Measurements from ENCODE around the gene ECM1.

The ECM1 gene

DNA sequence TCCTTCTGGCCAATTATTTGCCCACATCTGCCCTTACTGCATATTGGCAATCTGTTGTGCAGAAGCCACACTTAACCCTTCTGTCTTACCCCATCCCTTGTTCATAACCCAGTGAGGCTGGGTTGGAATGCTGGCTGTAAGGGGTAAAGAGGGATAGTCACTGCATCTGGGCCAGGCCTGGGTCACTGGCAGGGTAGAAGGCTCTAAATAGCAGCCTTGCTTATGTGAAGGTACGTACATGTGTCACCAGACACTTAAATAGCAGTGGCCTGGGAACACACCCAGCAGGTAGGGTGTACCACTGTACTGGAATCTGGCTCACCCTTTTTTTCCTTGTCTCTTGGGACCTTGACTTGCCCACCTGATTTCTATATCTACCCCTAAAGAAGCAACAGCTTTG is 30.6 kb upstream of the ECM1 start:
- Histone ChIP-seq H3K27me3 (ENCODE audit: control insufficient read depth in 1 of 2, insufficient read depth in 1 of 2, low read length in 2 of 2) (no peaks in the 10 kb centered on the region), H3K4me1 (ENCODE audit: control insufficient read depth, insufficient read depth, low read depth, low read length) (no peaks in the 10 kb centered on the region), H4K91ac (ENCODE audit: low read length) (peak overlapping the region; percentile 97), H3K79me1 (replicated peaks; ENCODE audit: low read length, poor library complexity, severe bottlenecking) (peaks cover 6% of the 10 kb centered on the region), H2AK5ac (ENCODE audit: low read length, severe bottlenecking) (no peak overlapping the region), H2BK12ac (ENCODE audit: low read length in 2 of 2) (peak overlapping the region; percentile 42 to 69), H2BK120ac (ENCODE audit: low read depth, low read length) (peak overlapping the region; percentile 82), H3K23ac (ENCODE audit: low read length in 2 of 2) (no peak overlapping the region), H4K8ac (ENCODE audit: low read length) (peak overlapping the region; percentile 69), H2AFZ (ENCODE audit: low read depth, low read length) (no peak overlapping the region), H3K4ac (ENCODE audit: low read depth in 1 of 2, low read length in 2 of 2) (peak overlapping the region in 1 of 2 experiments; percentile 95), H3K36me3 (ENCODE audit: control insufficient read depth in 1 of 2, insufficient read depth in 2 of 2, low read depth in 1 of 2, low read length in 2 of 2) (peaks cover 10 to 12% of the 10 kb centered on the region in 2 experiments), H3K14ac (ENCODE audit: low read length in 2 of 2) (peak overlapping the region in 1 of 2 experiments; percentile 36), H3K18ac (ENCODE audit: low read depth in 1 of 2, low read length in 2 of 2) (peak overlapping the region; percentile 14 to 98), H3K9me3 (ENCODE audit: control insufficient read depth, low read length) (no peaks in the 10 kb centered on the region), H3K4me3 (ENCODE audit: insufficient read depth in 1 of 2, low read depth in 1 of 2, low read length in 2 of 2) (no peak overlapping the region), H2BK15ac (ENCODE audit: low read depth, poor library complexity, severe bottlenecking) (peak overlapping the region; percentile 82), H3K27ac (ENCODE audit: low read length, poor library complexity, severe bottlenecking) (no peak overlapping the region), H2BK5ac (ENCODE audit: low read depth, low read length, poor library complexity, severe bottlenecking) (no peak overlapping the region), H3K9ac (ENCODE audit: low read length) (no peak overlapping the region), H3K4me2 (ENCODE audit: low read length, poor library complexity, severe bottlenecking) (no peak overlapping the region)
- DNase-seq, result no peak
- WGBS, result 36% methylated on average over 1 of the region's 1 CpG

DNA sequence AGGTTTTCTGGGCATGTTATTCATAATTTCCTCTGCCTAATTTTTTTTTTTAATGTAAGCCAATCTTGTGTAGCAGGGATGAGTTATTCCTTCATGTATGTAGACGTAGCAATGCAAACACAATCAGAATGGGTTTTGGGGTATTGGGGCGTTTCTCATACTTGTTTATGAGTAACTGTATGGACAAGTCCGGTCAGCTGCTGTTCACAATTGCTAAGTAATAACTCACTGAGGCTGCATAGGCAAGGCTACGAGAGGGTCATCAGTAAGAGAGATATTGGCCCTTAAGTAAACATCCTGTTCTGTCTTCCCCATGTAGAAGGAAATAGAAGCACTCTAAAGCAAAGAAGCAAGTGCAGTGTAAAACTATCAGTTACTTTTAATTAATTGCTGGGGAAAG is 30.2 kb upstream of the ECM1 start:
- peaks cover 3% of the 10 kb centered on the region for H3K79me1 ChIP-seq (replicated peaks; ENCODE audit: low read length, poor library complexity, severe bottlenecking)

DNA sequence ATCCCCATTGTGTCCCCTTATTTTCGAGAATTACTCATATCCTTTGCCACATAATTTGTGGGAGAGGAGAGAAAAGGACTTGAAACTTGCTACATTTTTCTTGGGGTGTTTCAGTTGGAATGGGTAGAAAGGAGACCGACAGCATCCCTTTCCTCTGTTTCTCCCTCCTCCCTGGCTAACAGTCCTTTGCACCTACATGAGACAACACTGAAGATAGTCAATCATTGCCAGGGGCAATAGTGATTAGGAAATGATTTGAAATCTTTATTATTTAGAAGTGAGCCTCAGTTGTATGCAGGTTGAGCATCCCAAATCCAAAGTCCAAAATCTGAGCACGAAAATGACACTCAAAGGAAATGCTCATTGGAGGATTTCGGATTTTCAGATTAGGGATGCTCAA is 28.5 kb upstream of the ECM1 start:
- Histone ChIP-seq H3K36me3 (ENCODE audit: control insufficient read depth in 1 of 2, insufficient read depth in 2 of 2, low read depth in 1 of 2, low read length in 2 of 2) (peaks cover under 1 to 2% of the 10 kb centered on the region in 2 experiments), H3K14ac (ENCODE audit: low read length in 2 of 2) (no peak overlapping the region), H2BK5ac (ENCODE audit: low read depth, low read length, poor library complexity, severe bottlenecking) (no peak overlapping the region), H2BK12ac (ENCODE audit: low read length in 2 of 2) (no peak overlapping the region), H3K9ac (ENCODE audit: low read length) (no peak overlapping the region), H3K18ac (ENCODE audit: low read depth in 1 of 2, low read length in 2 of 2) (no peak overlapping the region), H3K4me3 (ENCODE audit: insufficient read depth in 1 of 2, low read depth in 1 of 2, low read length in 2 of 2) (no peak overlapping the region), H3K4ac (ENCODE audit: low read depth in 1 of 2, low read length in 2 of 2) (no peak overlapping the region), H3K27me3 (ENCODE audit: control insufficient read depth in 1 of 2, insufficient read depth in 1 of 2, low read length in 2 of 2) (no peaks in the 10 kb centered on the region), H3K79me1 (replicated peaks; ENCODE audit: low read length, poor library complexity, severe bottlenecking) (no peaks in the 10 kb centered on the region), H2BK120ac (ENCODE audit: low read depth, low read length) (no peak overlapping the region), H3K23ac (ENCODE audit: low read length in 2 of 2) (no peak overlapping the region), H3K27ac (ENCODE audit: low read length, poor library complexity, severe bottlenecking) (no peak overlapping the region), H3K4me1 (ENCODE audit: control insufficient read depth, insufficient read depth, low read depth, low read length) (no peaks in the 10 kb centered on the region), H2AK5ac (ENCODE audit: low read length, severe bottlenecking) (no peak overlapping the region), H4K8ac (ENCODE audit: low read length) (no peak overlapping the region), H3K4me2 (ENCODE audit: low read length, poor library complexity, severe bottlenecking) (no peak overlapping the region), H2AFZ (ENCODE audit: low read depth, low read length) (no peak overlapping the region), H3K9me3 (ENCODE audit: control insufficient read depth, low read length) (no peaks in the 10 kb centered on the region), H4K91ac (ENCODE audit: low read length) (no peak overlapping the region), H2BK15ac (ENCODE audit: low read depth, poor library complexity, severe bottlenecking) (no peak overlapping the region)
- DNase-seq, result no peak
- 100% methylated on average over 1 of the region's 4 CpGs for WGBS

More for the DNA sequence above, 30.2 kb upstream of the ECM1 start:
- Histone ChIP-seq H3K4me2 (ENCODE audit: low read length, poor library complexity, severe bottlenecking) (no peak overlapping the region), H4K91ac (ENCODE audit: low read length) (no peak overlapping the region), H4K8ac (ENCODE audit: low read length) (no peak overlapping the region), H3K4me1 (ENCODE audit: control insufficient read depth, insufficient read depth, low read depth, low read length) (no peaks in the 10 kb centered on the region), H3K14ac (ENCODE audit: low read length in 2 of 2) (no peak overlapping the region), H2AK5ac (ENCODE audit: low read length, severe bottlenecking) (no peak overlapping the region), H3K9ac (ENCODE audit: low read length) (no peak overlapping the region), H3K27me3 (ENCODE audit: control insufficient read depth in 1 of 2, insufficient read depth in 1 of 2, low read length in 2 of 2) (no peaks in the 10 kb centered on the region), H2BK5ac (ENCODE audit: low read depth, low read length, poor library complexity, severe bottlenecking) (no peak overlapping the region), H2AFZ (ENCODE audit: low read depth, low read length) (no peak overlapping the region), H3K23ac (ENCODE audit: low read length in 2 of 2) (no peak overlapping the region), H3K4ac (ENCODE audit: low read depth in 1 of 2, low read length in 2 of 2) (no peak overlapping the region), H2BK12ac (ENCODE audit: low read length in 2 of 2) (no peak overlapping the region), H2BK120ac (ENCODE audit: low read depth, low read length) (peak overlapping the region; percentile 82), H3K36me3 (ENCODE audit: control insufficient read depth in 1 of 2, insufficient read depth in 2 of 2, low read depth in 1 of 2, low read length in 2 of 2) (peaks cover 6 to 9% of the 10 kb centered on the region in 2 experiments), H3K4me3 (ENCODE audit: insufficient read depth in 1 of 2, low read depth in 1 of 2, low read length in 2 of 2) (no peak overlapping the region), H2BK15ac (ENCODE audit: low read depth, poor library complexity, severe bottlenecking) (no peak overlapping the region), H3K27ac (ENCODE audit: low read length, poor library complexity, severe bottlenecking) (no peak overlapping the region), H3K9me3 (ENCODE audit: control insufficient read depth, low read length) (no peaks in the 10 kb centered on the region), H3K18ac (ENCODE audit: low read depth in 1 of 2, low read length in 2 of 2) (no peak overlapping the region)
- 4% methylated on average over 4 of the region's 4 CpGs for WGBS
- peak; percentile 73 for DNase-seq

GRCh38 chr1:150479927-150480352 is 28.0 kb upstream of the ECM1 start:
- Histone ChIP-seq H3K4me1 (ENCODE audit: control insufficient read depth, insufficient read depth, low read depth, low read length) (no peaks in the 10 kb centered on the region), H3K27me3 (ENCODE audit: control insufficient read depth in 1 of 2, insufficient read depth in 1 of 2, low read length in 2 of 2) (no peaks in the 10 kb centered on the region)
- WGBS, result no CpG with 5 or more reads among the region's 2 CpGs

More at GRCh38 chr1:150479927-150480352, 28.0 kb upstream of the ECM1 start:
- no peaks in the 10 kb centered on the region for H3K79me1 ChIP-seq (replicated peaks; ENCODE audit: low read length, poor library complexity, severe bottlenecking)
- H2BK120ac ChIP-seq (ENCODE audit: low read depth, low read length), result no peak overlapping the region
- H4K91ac ChIP-seq (ENCODE audit: low read length), result no peak overlapping the region
- H3K9ac ChIP-seq (ENCODE audit: low read length), result no peak overlapping the region
- H3K27ac ChIP-seq (ENCODE audit: low read length, poor library complexity, severe bottlenecking), result no peak overlapping the region
- H2BK5ac ChIP-seq (ENCODE audit: low read depth, low read length, poor library complexity, severe bottlenecking), result no peak overlapping the region
- H2BK12ac ChIP-seq (ENCODE audit: low read length in 2 of 2), result no peak overlapping the region
- H2AFZ ChIP-seq (ENCODE audit: low read depth, low read length), result no peak overlapping the region
- H3K14ac ChIP-seq (ENCODE audit: low read length in 2 of 2), result no peak overlapping the region
- DNase-seq, result no peak
- H3K4ac ChIP-seq (ENCODE audit: low read depth in 1 of 2, low read length in 2 of 2), result no peak overlapping the region
- H3K23ac ChIP-seq (ENCODE audit: low read length in 2 of 2), result no peak overlapping the region
- no peak overlapping the region for H4K8ac ChIP-seq (ENCODE audit: low read length)
- H3K36me3 ChIP-seq (ENCODE audit: control insufficient read depth in 1 of 2, insufficient read depth in 2 of 2, low read depth in 1 of 2, low read length in 2 of 2), result peaks cover 0 to 2% of the 10 kb centered on the region in 2 experiments
- H3K18ac ChIP-seq (ENCODE audit: low read depth in 1 of 2, low read length in 2 of 2), result no peak overlapping the region
- H3K9me3 ChIP-seq (ENCODE audit: control insufficient read depth, low read length), result no peaks in the 10 kb centered on the region
- H2BK15ac ChIP-seq (ENCODE audit: low read depth, poor library complexity, severe bottlenecking), result no peak overlapping the region
- H3K4me2 ChIP-seq (ENCODE audit: low read length, poor library complexity, severe bottlenecking), result no peak overlapping the region
- H3K4me3 ChIP-seq (ENCODE audit: insufficient read depth in 1 of 2, low read depth in 1 of 2, low read length in 2 of 2), result no peak overlapping the region
- H2AK5ac ChIP-seq (ENCODE audit: low read length, severe bottlenecking), result no peak overlapping the region

Data from mesenchymal stem cell (in vitro differentiated cells and primary cell).